IMR-90 (cell line): ENCODE data around the gene SLC35F1. TPM values are rescaled to one million over a fixed set of nuclear protein-coding genes. Genes with fewer than 3 reads are reported as not detected.

Experiments used
- ATAC-seq: fragments of 200-7000 bp; cut with Tn5 transposase; 2 replicates; pipeline ENCODE4 v1.9.1; 2020; ENCODE audit warnings: low read depth, mild to moderate bottlenecking, moderate library complexity
- BruUV-seq: library from RNA; stranded (reverse); fragments of 400-500 nt; replicated peaks from 2 replicates; lab custom pipeline; 2021; lab: Mats Ljungman, UMichigan
- CTCF ChIA-PET: fragments of 300-600 bp; formaldehyde crosslinking; extraction: SDS; loops from one replicate; lab custom pipeline; 2021; ENCODE audit warnings: antibody characterized with exemption; lab: Yijun Ruan, JAX
- POLR2A ChIA-PET: fragments of 300-600 bp; sonication (Branson Sonifier 250); formaldehyde crosslinking; loops from one replicate; lab custom pipeline; 2022; ENCODE audit warnings: antibody characterized with exemption; ENCODE audit not compliant: unreplicated experiment; lab: Charles Lee
- DNase-seq: peaks from one replicate; pipeline ENCODE4 v3.0.0; 2013
- H2AFZ ChIP-seq: replicated peaks from 2 replicates; pipeline ENCODE3; 2013; ENCODE audit warnings: low read length, mild to moderate bottlenecking; ENCODE audit not compliant: poor library complexity
- H2AK5ac ChIP-seq: 2 replicates; pipeline ENCODE4 v1.6.1; 2013; ENCODE audit warnings: low read depth, low read length, inconsistent platforms
- H2AK9ac ChIP-seq: replicated peaks from 2 replicates; pipeline ENCODE3; 2013; ENCODE audit warnings: mild to moderate bottlenecking, low read depth, low read length, moderate library complexity; ENCODE audit not compliant: poor library complexity
- H2BK120ac ChIP-seq: 2 replicates; pipeline ENCODE4 v1.6.1; 2013; ENCODE audit warnings: low read depth, low read length, inconsistent platforms
- H2BK15ac ChIP-seq: 3 replicates; pipeline ENCODE4 v1.6.1; 2013; ENCODE audit warnings: low read depth, low read length, inconsistent platforms
- H2BK20ac ChIP-seq: 2 replicates; pipeline ENCODE4 v1.6.1; 2013; ENCODE audit warnings: low read depth, mild to moderate bottlenecking, inconsistent platforms, low read length, moderate library complexity
- H2BK5ac ChIP-seq: 2 replicates; pipeline ENCODE4 v1.6.1; 2013; ENCODE audit warnings: mild to moderate bottlenecking, low read depth, low read length, inconsistent platforms; ENCODE audit not compliant: poor library complexity, severe bottlenecking
- H3K14ac ChIP-seq: replicated peaks from 2 replicates; pipeline ENCODE4 v1.6.1; 2013; ENCODE audit warnings: low read depth, low read length, inconsistent platforms
- H3K18ac ChIP-seq: 2 replicates; pipeline ENCODE4 v1.6.1; 2013; ENCODE audit warnings: low read depth, low read length, control low read depth
- H3K23ac ChIP-seq: 2 replicates; pipeline ENCODE4 v1.6.1; 2013; ENCODE audit warnings: low read depth, low read length, inconsistent platforms
- H3K27ac ChIP-seq: 2 replicates; pipeline ENCODE4 v1.5.1; 2013; ENCODE audit warnings: mild to moderate bottlenecking, control low read depth, low read length; ENCODE audit not compliant: insufficient read depth
- H3K27me3 ChIP-seq: 2 replicates; pipeline ENCODE4 v1.6.1; 2013; ENCODE audit warnings: low read length; ENCODE audit not compliant: control insufficient read depth, insufficient read depth
- H3K36me3 ChIP-seq: 2 replicates; pipeline ENCODE4 v1.6.1; 2013; ENCODE audit warnings: low read length, mixed read lengths; ENCODE audit not compliant: control insufficient read depth, insufficient read depth
- H3K4ac ChIP-seq: 2 replicates; pipeline ENCODE4 v1.6.1; 2013; ENCODE audit warnings: low read depth, low read length, inconsistent platforms
- H3K4me1 ChIP-seq: 2 replicates; pipeline ENCODE4 v1.6.1; 2013; ENCODE audit warnings: low read length, mixed read lengths; ENCODE audit not compliant: control insufficient read depth, insufficient read depth
- H3K4me2 ChIP-seq: 2 replicates; pipeline ENCODE4 v1.6.1; 2013; ENCODE audit warnings: low read depth, mild to moderate bottlenecking, control low read depth, low read length, moderate library complexity
- H3K4me3 ChIP-seq: 2 replicates; pipeline ENCODE4 v1.5.1; 2013; ENCODE audit warnings: low read depth, mild to moderate bottlenecking, control low read depth, low read length, moderate library complexity; ENCODE audit not compliant: insufficient read depth
- H3K56ac ChIP-seq: 2 replicates; pipeline ENCODE4 v1.6.1; 2013; ENCODE audit warnings: low read length, inconsistent platforms; ENCODE audit not compliant: insufficient read depth; ENCODE audit errors: extremely low read depth
- H3K79me1 ChIP-seq, 2 experiments: 2 replicates each; pipeline ENCODE4 v1.6.1; 2013; ENCODE audit warnings: low read length in 2 of 2, inconsistent platforms in 1 of 2, low read depth in 1 of 2
- H3K9ac ChIP-seq: 2 replicates; pipeline ENCODE4 v1.6.1; 2013; ENCODE audit warnings: low read depth, low read length, control low read depth
- H3K9me1 ChIP-seq: 2 replicates; pipeline ENCODE4 v1.6.1; 2013; ENCODE audit warnings: low read length, inconsistent platforms; ENCODE audit not compliant: insufficient read depth
- H3K9me3 ChIP-seq: 2 replicates; pipeline ENCODE4 v1.6.1; 2013; ENCODE audit warnings: low read length; ENCODE audit not compliant: control insufficient read depth, insufficient read depth
- H4K20me1 ChIP-seq: 2 replicates; pipeline ENCODE4 v1.6.1; 2013; ENCODE audit warnings: low read length, inconsistent platforms; ENCODE audit not compliant: insufficient read depth
- H4K5ac ChIP-seq: 2 replicates; pipeline ENCODE4 v1.6.1; 2013; ENCODE audit warnings: mild to moderate bottlenecking, low read depth, low read length, control low read depth
- H4K8ac ChIP-seq, 2 experiments: 2 replicates each; pipeline ENCODE4 v1.6.1; 2013; ENCODE audit warnings: low read depth in 2 of 2, low read length in 2 of 2, control low read depth in 1 of 2, inconsistent platforms in 1 of 2
- H4K91ac ChIP-seq: 2 replicates; pipeline ENCODE4 v1.6.1; 2013; ENCODE audit warnings: low read depth, low read length, inconsistent platforms; ENCODE audit not compliant: insufficient read depth
- BHLHE40 ChIP-seq: fragments of 150-350 bp; IDR thresholded peaks from 2 replicates; pipeline ENCODE4 v1.6.1; 2016; ENCODE audit warnings: mild to moderate bottlenecking, low read depth, low read length
- CEBPB ChIP-seq: IDR thresholded peaks from 2 replicates; pipeline ENCODE4 v1.6.1; 2012; ENCODE audit warnings: low read depth, low read length, improper control_type of control experiment
- CHD1 ChIP-seq: IDR thresholded peaks from 2 replicates; pipeline ENCODE4 v1.6.1; 2012; ENCODE audit warnings: low read depth, low read length, improper control_type of control experiment
- FOS ChIP-seq: fragments of 150-350 bp; IDR thresholded peaks from 2 replicates; pipeline ENCODE4 v1.6.1; 2016; ENCODE audit warnings: low read depth, low read length
- MAFK ChIP-seq: IDR thresholded peaks from 2 replicates; pipeline ENCODE4 v1.6.1; 2012; ENCODE audit warnings: low read depth, low read length, improper control_type of control experiment
- MXI1 ChIP-seq: IDR thresholded peaks from 2 replicates; pipeline ENCODE4 v1.6.1; 2012; ENCODE audit warnings: low read depth, mild to moderate bottlenecking, low read length, moderate library complexity, borderline replicate concordance
- NFE2L2 ChIP-seq: fragments of 150-350 bp; IDR thresholded peaks from 2 replicates; pipeline ENCODE4 v1.6.1; 2016; ENCODE audit warnings: low read depth, mild to moderate bottlenecking, low read length
- POLR2A ChIP-seq: IDR thresholded peaks from 2 replicates; pipeline ENCODE4 v1.6.1; 2012; ENCODE audit warnings: mild to moderate bottlenecking, low read depth, low read length
- RCOR1 ChIP-seq: IDR thresholded peaks from 2 replicates; pipeline ENCODE4 v1.6.1; 2012; ENCODE audit warnings: mild to moderate bottlenecking, low read length, improper control_type of control experiment; ENCODE audit not compliant: insufficient replicate concordance
- RFX5 ChIP-seq: IDR thresholded peaks from 2 replicates; pipeline ENCODE4 v1.8.0; 2012; ENCODE audit warnings: low read depth, mild to moderate bottlenecking, low read length, moderate library complexity
- SMC3 ChIP-seq: fragments of 150-350 bp; IDR thresholded peaks from 2 replicates; pipeline ENCODE4 v1.6.1; 2016; ENCODE audit warnings: low read depth, mild to moderate bottlenecking, antibody characterized with exemption, low read length, moderate library complexity
- WGBS, 2 experiments: methylation state at CpG; one replicate each; pipeline versions ENCODE4 v1.1.5 to v1.1.7; 2013; ENCODE audit warnings: missing lambda C conversion rate in 2 of 2; ENCODE audit not compliant: insufficient read length in 1 of 2; ENCODE audit errors: extremely low coverage in 2 of 2; 5-methylcytosine and 5-hydroxymethylcytosine counted together
- dilution Hi-C: fragments of 300-500 bp; cut with HindIII; formaldehyde crosslinking; loops from one replicate; pipeline ENCODE4 v1.14.3; 2018; ENCODE audit warnings: low sequenced_read_pairs; ENCODE audit not compliant: unreplicated experiment
- in situ Hi-C: fragments of 300-500 bp; cut with MboI; formaldehyde crosslinking; loops from 3 replicates; pipeline ENCODE4 v1.14.3; 2019; ENCODE audit warnings: low sequenced_read_pairs, inconsistent platforms, mixed read lengths
- intact Hi-C: fragments of 100-400 bp; cut with micrococcal nuclease; formaldehyde crosslinking; loops from 2 replicates; pipeline ENCODE4 v1.10.0; 2022
- polyA plus RNA-seq, 3 experiments: library from polyadenylated mRNA; depleted of rRNA; stranded (reverse); fragments of >200 nt; gene quantifications; 2 replicates each; pipeline ENCODE4 v1.2.3, GENCODE V29; 2012; ENCODE audit warnings: low replicate concordance in 1 of 3
- total RNA-seq: library from RNA; depleted of rRNA; stranded (reverse); fragments of >200 nt; gene quantifications from 2 replicates; pipeline ENCODE4 v1.2.3, GENCODE V29; 2012
- TF ChIP-seq, protein P1 (sequence below): fragments of 150-350 bp; IDR thresholded peaks from 2 replicates; pipeline ENCODE4 v1.6.1; 2016; ENCODE audit warnings: low read depth, mild to moderate bottlenecking, low read length, moderate library complexity, borderline replicate concordance
- TF ChIP-seq, protein P2 (sequence below): conservative IDR thresholded peaks from 2 replicates; pipeline ENCODE4 v1.5.1; 2012; ENCODE audit warnings: mild to moderate bottlenecking, low read depth, low read length, improper control_type of control experiment
- TF ChIP-seq, protein P3 (sequence below): fragments of 150-350 bp; IDR thresholded peaks from 2 replicates; pipeline ENCODE4 v1.6.1; 2017; ENCODE audit warnings: mild to moderate bottlenecking, antibody characterized with exemption, low read length, low read depth

Gene SLC35F1
- total and polyA plus RNA-seq, 2 of the 4 experiments (the other 2 are of a cell fraction), result not detected

GRCh38 chr6:117938311-117938995 is 31.4 kb downstream of the SLC35F1 start:
- TF ChIP-seq, protein P1, sequence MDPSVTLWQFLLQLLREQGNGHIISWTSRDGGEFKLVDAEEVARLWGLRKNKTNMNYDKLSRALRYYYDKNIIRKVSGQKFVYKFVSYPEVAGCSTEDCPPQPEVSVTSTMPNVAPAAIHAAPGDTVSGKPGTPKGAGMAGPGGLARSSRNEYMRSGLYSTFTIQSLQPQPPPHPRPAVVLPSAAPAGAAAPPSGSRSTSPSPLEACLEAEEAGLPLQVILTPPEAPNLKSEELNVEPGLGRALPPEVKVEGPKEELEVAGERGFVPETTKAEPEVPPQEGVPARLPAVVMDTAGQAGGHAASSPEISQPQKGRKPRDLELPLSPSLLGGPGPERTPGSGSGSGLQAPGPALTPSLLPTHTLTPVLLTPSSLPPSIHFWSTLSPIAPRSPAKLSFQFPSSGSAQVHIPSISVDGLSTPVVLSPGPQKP, result no peak
- no peak for TF ChIP-seq POLR2A
- TF ChIP-seq RFX5, result no peak
- no peak for TF ChIP-seq MXI1
- TF ChIP-seq FOS, result no peak
- no peak for TF ChIP-seq SMC3
- TF ChIP-seq, protein P2, sequence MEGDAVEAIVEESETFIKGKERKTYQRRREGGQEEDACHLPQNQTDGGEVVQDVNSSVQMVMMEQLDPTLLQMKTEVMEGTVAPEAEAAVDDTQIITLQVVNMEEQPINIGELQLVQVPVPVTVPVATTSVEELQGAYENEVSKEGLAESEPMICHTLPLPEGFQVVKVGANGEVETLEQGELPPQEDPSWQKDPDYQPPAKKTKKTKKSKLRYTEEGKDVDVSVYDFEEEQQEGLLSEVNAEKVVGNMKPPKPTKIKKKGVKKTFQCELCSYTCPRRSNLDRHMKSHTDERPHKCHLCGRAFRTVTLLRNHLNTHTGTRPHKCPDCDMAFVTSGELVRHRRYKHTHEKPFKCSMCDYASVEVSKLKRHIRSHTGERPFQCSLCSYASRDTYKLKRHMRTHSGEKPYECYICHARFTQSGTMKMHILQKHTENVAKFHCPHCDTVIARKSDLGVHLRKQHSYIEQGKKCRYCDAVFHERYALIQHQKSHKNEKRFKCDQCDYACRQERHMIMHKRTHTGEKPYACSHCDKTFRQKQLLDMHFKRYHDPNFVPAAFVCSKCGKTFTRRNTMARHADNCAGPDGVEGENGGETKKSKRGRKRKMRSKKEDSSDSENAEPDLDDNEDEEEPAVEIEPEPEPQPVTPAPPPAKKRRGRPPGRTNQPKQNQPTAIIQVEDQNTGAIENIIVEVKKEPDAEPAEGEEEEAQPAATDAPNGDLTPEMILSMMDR, result no peak
- no peak for TF ChIP-seq CEBPB
- TF ChIP-seq RCOR1, result no peak
- no peak for TF ChIP-seq BHLHE40
- no peak for TF ChIP-seq MAFK
- no peak for TF ChIP-seq NFE2L2
- no peak for TF ChIP-seq CHD1
- TF ChIP-seq, protein P3, sequence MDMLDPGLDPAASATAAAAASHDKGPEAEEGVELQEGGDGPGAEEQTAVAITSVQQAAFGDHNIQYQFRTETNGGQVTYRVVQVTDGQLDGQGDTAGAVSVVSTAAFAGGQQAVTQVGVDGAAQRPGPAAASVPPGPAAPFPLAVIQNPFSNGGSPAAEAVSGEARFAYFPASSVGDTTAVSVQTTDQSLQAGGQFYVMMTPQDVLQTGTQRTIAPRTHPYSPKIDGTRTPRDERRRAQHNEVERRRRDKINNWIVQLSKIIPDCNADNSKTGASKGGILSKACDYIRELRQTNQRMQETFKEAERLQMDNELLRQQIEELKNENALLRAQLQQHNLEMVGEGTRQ, result no peak
- no peak overlapping the region for H3K4me2 ChIP-seq
- H2BK5ac ChIP-seq, result no peak overlapping the region
- H4K5ac ChIP-seq, result no peak overlapping the region
- POLR2A ChIA-PET, result no interaction called here
- in situ Hi-C loops, result no loop called here
- H3K27ac ChIP-seq, result no peak overlapping the region
- no peak overlapping the region for H2BK15ac ChIP-seq
- 53% methylated on average over 2 of the region's 5 CpGs; no CpG with 5 or more reads in 1 of the 2 experiments for WGBS, 2 experiments
- no peak overlapping the region for H3K14ac ChIP-seq
- no peak overlapping the region for H2AFZ ChIP-seq
- no peak overlapping the region for H3K18ac ChIP-seq
- no peak overlapping the region for H3K56ac ChIP-seq
- ATAC-seq (no peak), DNase-seq (no peak)
- no peak overlapping the region for H3K23ac ChIP-seq
- dilution Hi-C loops, result no loop called here
- H3K4me3 ChIP-seq, result no peak overlapping the region
- H3K4ac ChIP-seq, result no peak overlapping the region
- no peaks in the 10 kb centered on the region for H4K20me1 ChIP-seq
- no peaks in the 10 kb centered on the region for H3K9me1 ChIP-seq
- BruUV-seq, result no TSS peak
- no peak overlapping the region for H2AK9ac ChIP-seq
- H3K9me3 ChIP-seq, result no peaks in the 10 kb centered on the region
- H2AK5ac ChIP-seq, result no peak overlapping the region
- no peak overlapping the region for H4K91ac ChIP-seq
- no peaks in the 10 kb centered on the region for H3K36me3 ChIP-seq
- CTCF ChIA-PET, result no interaction called here
- intact Hi-C loops, result no loop called here
- no peak overlapping the region for H4K8ac ChIP-seq
- no peak overlapping the region for H2BK20ac ChIP-seq
- no peaks in the 10 kb centered on the region for H3K4me1 ChIP-seq
- no peak overlapping the region for H2BK120ac ChIP-seq
- H3K27me3 ChIP-seq, result no peaks in the 10 kb centered on the region
- no peaks in the 10 kb centered on the region for H3K79me1 ChIP-seq
- H3K9ac ChIP-seq, result no peak overlapping the region
